ENCODE measurements around the gene CRACR2A.

Gene CRACR2A

GRCh38 chr12:3700861-3701260, 52.0 kb downstream of the CRACR2A start:
- Histone ChIP-seq H3K27ac (ENCODE audit: low read length) (no peak overlapping the region), H3K4me3 (ENCODE audit: low read length) (no peak overlapping the region), H3K9me3 (ENCODE audit: insufficient read depth, low read length) (no peaks in the 10 kb centered on the region), H3K27me3 (ENCODE audit: low read depth, low read length) (no peaks in the 10 kb centered on the region), H2AFZ (ENCODE audit: low read depth, low read length) (no peak overlapping the region), H3K9ac (ENCODE audit: low read length) (no peak overlapping the region), H3K36me3 (replicated peaks; ENCODE audit: low read depth, low read length) (peaks cover 16% of the 10 kb centered on the region), H3K79me2 (ENCODE audit: low read length) (no peaks in the 10 kb centered on the region), H3K4me1 (ENCODE audit: low read length) (no peaks in the 10 kb centered on the region), H3K4me2 (ENCODE audit: low read length) (no peak overlapping the region), H4K20me1 (ENCODE audit: insufficient read depth, low read length) (no peaks in the 10 kb centered on the region)
- TF ChIP-seq CTCF (IDR thresholded peaks at IDR 0.05; ENCODE audit: low read depth, low read length), result no peak
- TF ChIP-seq EZH2phosphoT487 (IDR thresholded peaks at IDR 0.05; ENCODE audit: low read depth), result no peak

GRCh38 chr12:3698218-3698974, 54.5 kb downstream of the CRACR2A start:
- H2AFZ ChIP-seq (ENCODE audit: low read depth, low read length), result no peak overlapping the region
- no peaks in the 10 kb centered on the region for H3K4me1 ChIP-seq (ENCODE audit: low read length)
- no peaks in the 10 kb centered on the region for H3K79me2 ChIP-seq (ENCODE audit: low read length)
- H3K27me3 ChIP-seq (ENCODE audit: low read depth, low read length), result no peaks in the 10 kb centered on the region
- no peaks in the 10 kb centered on the region for H3K9me3 ChIP-seq (ENCODE audit: insufficient read depth, low read length)
- H3K27ac ChIP-seq (ENCODE audit: low read length), result no peak overlapping the region
- no peak overlapping the region for H3K4me2 ChIP-seq (ENCODE audit: low read length)
- no peak for TF ChIP-seq CTCF (IDR thresholded peaks at IDR 0.05; ENCODE audit: low read depth, low read length)
- TF ChIP-seq EZH2phosphoT487 (IDR thresholded peaks at IDR 0.05; ENCODE audit: low read depth), result no peak
- no peak overlapping the region for H3K9ac ChIP-seq (ENCODE audit: low read length)
- no peaks in the 10 kb centered on the region for H4K20me1 ChIP-seq (ENCODE audit: insufficient read depth, low read length)
- H3K4me3 ChIP-seq (ENCODE audit: low read length), result no peak overlapping the region
- H3K36me3 ChIP-seq (replicated peaks; ENCODE audit: low read depth, low read length), result peaks cover 1% of the 10 kb centered on the region

- Histone ChIP-seq H3K27ac (ENCODE audit: low read length) (no peak overlapping the region), H3K4me3 (ENCODE audit: low read length) (no peak overlapping the region)
Measured at GRCh38 chr12:3697311-3697870, 55.5 kb downstream of the CRACR2A start.

More at GRCh38 chr12:3697311-3697870, 55.5 kb downstream of the CRACR2A start:
- H3K27me3 ChIP-seq (ENCODE audit: low read depth, low read length), result no peaks in the 10 kb centered on the region
- TF ChIP-seq CTCF (IDR thresholded peaks at IDR 0.05; ENCODE audit: low read depth, low read length), result no peak
- TF ChIP-seq EZH2phosphoT487 (IDR thresholded peaks at IDR 0.05; ENCODE audit: low read depth), result no peak
- no peaks in the 10 kb centered on the region for H3K36me3 ChIP-seq (replicated peaks; ENCODE audit: low read depth, low read length)
- H2AFZ ChIP-seq (ENCODE audit: low read depth, low read length), result no peak overlapping the region
- no peak overlapping the region for H3K4me2 ChIP-seq (ENCODE audit: low read length)
- no peaks in the 10 kb centered on the region for H3K4me1 ChIP-seq (ENCODE audit: low read length)
- H3K9ac ChIP-seq (ENCODE audit: low read length), result no peak overlapping the region
- H4K20me1 ChIP-seq (ENCODE audit: insufficient read depth, low read length), result no peaks in the 10 kb centered on the region
- no peaks in the 10 kb centered on the region for H3K9me3 ChIP-seq (ENCODE audit: insufficient read depth, low read length)
- no peaks in the 10 kb centered on the region for H3K79me2 ChIP-seq (ENCODE audit: low read length)
